Hepatocyte (in vitro differentiated cells): ENCODE measurements around the gene KLK11. TPM values are rescaled to one million over a fixed set of nuclear protein-coding genes. Genes with fewer than 3 reads are reported as not detected.

Source experiments
- DNase-seq: peaks from one replicate; pipeline ENCODE4 v3.0.0-alpha.2; 2016; ENCODE audit warnings: low spot score
- H2AFZ ChIP-seq: fragments of 200-600 bp; sonication (generic); 2 replicates; pipeline ENCODE4 v1.6.0; 2016; ENCODE audit warnings: antibody characterized with exemption, mild to moderate bottlenecking
- H3K27ac ChIP-seq: fragments of 200-600 bp; sonication (generic); 2 replicates; pipeline ENCODE4 v1.5.1; 2016; ENCODE audit warnings: mild to moderate bottlenecking
- H3K27me3 ChIP-seq: fragments of 200-600 bp; sonication (generic); 2 replicates; pipeline ENCODE4 v1.6.1; 2016
- H3K36me3 ChIP-seq: fragments of 200-600 bp; sonication (generic); replicated peaks from 2 replicates; pipeline ENCODE4 v1.5.1; 2016; ENCODE audit warnings: low read depth; ENCODE audit not compliant: insufficient read depth
- H3K4me1 ChIP-seq: fragments of 200-600 bp; sonication (generic); 2 replicates; pipeline ENCODE4 v1.5.1; 2016; ENCODE audit warnings: mild to moderate bottlenecking, moderate library complexity; ENCODE audit not compliant: insufficient read depth
- H3K4me2 ChIP-seq: fragments of 200-600 bp; sonication (generic); 2 replicates; pipeline ENCODE4 v1.6.0; 2016
- H3K4me3 ChIP-seq: fragments of 200-600 bp; sonication (generic); 2 replicates; pipeline ENCODE4 v1.5.1; 2016; ENCODE audit warnings: mild to moderate bottlenecking
- H3K79me2 ChIP-seq: fragments of 200-600 bp; sonication (generic); 2 replicates; pipeline ENCODE4 v1.6.0; 2017; ENCODE audit warnings: mild to moderate bottlenecking
- H3K9me2 ChIP-seq: fragments of 200-600 bp; sonication (generic); replicated peaks from 2 replicates; pipeline ENCODE4 v1.6.0; 2017; ENCODE audit warnings: mild to moderate bottlenecking; ENCODE audit not compliant: insufficient read depth
- H3K9me3 ChIP-seq: fragments of 200-600 bp; sonication (generic); 2 replicates; pipeline ENCODE4 v1.5.1; 2016; ENCODE audit warnings: low read depth, mild to moderate bottlenecking
- H4K20me1 ChIP-seq: fragments of 200-600 bp; sonication (generic); 2 replicates; pipeline ENCODE4 v1.6.0; 2016; ENCODE audit warnings: mild to moderate bottlenecking; ENCODE audit not compliant: insufficient read depth, poor library complexity, severe bottlenecking
- CTCF ChIP-seq: fragments of 200-600 bp; sonication (generic); IDR thresholded peaks from 2 replicates; pipeline ENCODE4 v1.5.1; 2016; ENCODE audit warnings: antibody characterized with exemption, mild to moderate bottlenecking; ENCODE audit not compliant: poor library complexity
- EZH2 ChIP-seq: fragments of 200-600 bp; sonication (generic); IDR thresholded peaks from 2 replicates; pipeline ENCODE4 v1.6.1; 2016; ENCODE audit warnings: antibody characterized with exemption, mild to moderate bottlenecking, borderline replicate concordance
- EZH2phosphoT487 ChIP-seq: fragments of 200-600 bp; sonication (generic); IDR thresholded peaks from one replicate; pipeline ENCODE4 v1.6.1; 2018; ENCODE audit warnings: antibody characterized with exemption, mild to moderate bottlenecking, low read depth, moderate library complexity; ENCODE audit not compliant: unreplicated experiment, severe bottlenecking
- WGBS: methylation state at CpG from one replicate; pipeline ENCODE4 v1.1.6; 2016; ENCODE audit warnings: low lambda C conversion rate; ENCODE audit errors: missing lambda C conversion rate; 5-methylcytosine and 5-hydroxymethylcytosine counted together
- polyA plus RNA-seq: library from polyadenylated mRNA; unstranded; fragments of >200 nt; fragmentation: Nextera tagmentation; extraction: Ambion mirVana; gene quantifications from 2 replicates; pipeline ENCODE4 v1.2.1, GENCODE V29; 2016
- total RNA-seq: library from RNA; depleted of rRNA; stranded (reverse); fragments of >200 nt; gene quantifications from 2 replicates; pipeline ENCODE4 v1.2.3, GENCODE V29; 2014

KLK11 gene
- total and polyA plus RNA-seq, 2 experiments from 2014 or later: 2.2 TPM; not detected in 1

DNA sequence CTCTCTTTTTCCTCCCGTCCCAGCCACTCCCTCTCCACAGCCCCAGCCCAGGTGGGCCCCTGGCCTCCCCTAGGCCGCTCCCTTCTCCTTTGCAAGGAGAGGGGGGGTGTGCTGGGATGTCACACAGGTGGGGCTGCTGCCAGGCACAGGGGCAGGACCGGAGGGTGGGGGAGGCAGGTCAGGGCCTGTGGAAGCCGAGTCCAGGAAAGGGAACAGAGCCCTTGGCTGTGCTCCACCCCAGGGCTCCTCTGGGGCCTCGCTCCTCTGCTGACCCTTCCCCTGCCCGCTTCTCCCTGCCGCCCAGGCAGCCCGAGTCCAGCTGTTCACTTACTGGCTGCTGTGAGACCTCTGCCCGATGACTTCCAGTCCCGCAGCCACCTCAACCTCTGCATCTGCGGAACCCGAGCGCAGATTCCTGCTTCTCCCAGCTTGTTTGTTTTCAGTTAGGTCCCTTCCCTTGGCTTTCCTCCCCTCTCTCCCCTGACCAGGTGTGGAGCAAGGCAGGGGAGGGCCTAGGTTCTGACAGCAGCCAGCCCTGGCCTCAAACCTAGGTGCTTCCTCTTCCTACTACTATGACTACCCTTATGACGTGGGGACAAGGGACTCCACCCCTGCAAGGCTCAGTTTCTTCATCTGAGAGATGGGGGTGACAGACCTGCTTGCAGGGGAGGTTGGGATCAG, 850 bp upstream of the KLK11 start:
- H3K4me1 ChIP-seq: no peaks in the 10 kb centered on the region
- no peaks in the 10 kb centered on the region for H3K79me2 ChIP-seq
- no peak overlapping the region for H3K4me3 ChIP-seq
- no peak overlapping the region for H3K4me2 ChIP-seq
- H2AFZ ChIP-seq: no peak overlapping the region
- no peaks in the 10 kb centered on the region for H3K36me3 ChIP-seq
- TF ChIP-seq CTCF (no peak), EZH2phosphoT487 (no peak), EZH2 (no peak)
- H3K27ac ChIP-seq: no peak overlapping the region
- peaks cover 2% of the 10 kb centered on the region for H3K27me3 ChIP-seq
- H4K20me1 ChIP-seq: no peaks in the 10 kb centered on the region
- no peaks in the 10 kb centered on the region for H3K9me3 ChIP-seq
- no peak for DNase-seq
- H3K9me2 ChIP-seq: no peaks in the 10 kb centered on the region
- 61% methylated on average over 14 of the region's 14 CpGs for WGBS

GRCh38 chr19:51025809-51026553, 435 bp downstream of the KLK11 start:
- Histone ChIP-seq H3K27me3 (peaks cover 2% of the 10 kb centered on the region), H2AFZ (no peak overlapping the region), H3K9me2 (no peaks in the 10 kb centered on the region), H3K4me3 (no peak overlapping the region), H3K9me3 (no peaks in the 10 kb centered on the region), H3K36me3 (no peaks in the 10 kb centered on the region), H3K27ac (no peak overlapping the region), H3K4me1 (no peaks in the 10 kb centered on the region), H3K79me2 (no peaks in the 10 kb centered on the region), H4K20me1 (no peaks in the 10 kb centered on the region), H3K4me2 (no peak overlapping the region)
- DNase-seq: no peak
- 85% methylated on average over 17 of the region's 18 CpGs for WGBS
- TF ChIP-seq EZH2phosphoT487: no peak

DNA sequence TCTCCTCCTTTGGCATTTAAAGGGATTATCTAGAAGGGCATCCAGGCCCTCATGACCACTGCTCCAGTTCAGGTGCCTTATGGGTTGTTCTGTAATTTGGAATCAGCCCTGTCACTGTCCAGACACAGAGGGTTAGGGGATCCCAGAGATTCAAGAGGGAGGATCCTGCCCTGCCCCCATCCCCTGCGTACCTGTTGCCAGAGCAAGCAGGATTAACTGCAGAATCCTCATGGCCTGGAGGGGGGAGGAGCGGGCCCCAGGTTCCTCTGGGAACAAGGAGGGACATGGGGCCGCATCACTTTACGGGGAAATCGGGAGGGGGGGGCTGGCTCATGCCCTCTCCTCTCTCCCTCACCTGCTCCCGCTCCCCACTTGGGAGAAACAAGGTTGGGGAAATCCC, 1.0 kb downstream of the KLK11 start:
- WGBS: 90% methylated on average over 6 of the region's 6 CpGs

More for the DNA sequence above, 1.0 kb downstream of the KLK11 start:
- no peak overlapping the region for H3K4me3 ChIP-seq
- H3K27me3 ChIP-seq: peaks cover 2% of the 10 kb centered on the region
- H3K79me2 ChIP-seq: no peaks in the 10 kb centered on the region
- no peaks in the 10 kb centered on the region for H3K4me1 ChIP-seq
- H3K27ac ChIP-seq: no peak overlapping the region
- no peaks in the 10 kb centered on the region for H3K9me3 ChIP-seq
- H2AFZ ChIP-seq: no peak overlapping the region
- TF ChIP-seq EZH2phosphoT487: no peak
- no peak for TF ChIP-seq CTCF
- TF ChIP-seq EZH2: no peak
- DNase-seq: no peak
- no peaks in the 10 kb centered on the region for H3K36me3 ChIP-seq
- H3K9me2 ChIP-seq: no peaks in the 10 kb centered on the region
- H4K20me1 ChIP-seq: no peaks in the 10 kb centered on the region
- H3K4me2 ChIP-seq: no peak overlapping the region
